SW480 (cell line): ENCODE data around the gene NR3C1.
A peak's percentile ranks its signal among the peaks of the same experiment; 100 is the strongest.

Experiments
- DNase-seq: peaks from one replicate; pipeline ENCODE4 v3.0.0-alpha.2; 2016; ENCODE audit warnings: low spot score

NR3C1 gene

DNA sequence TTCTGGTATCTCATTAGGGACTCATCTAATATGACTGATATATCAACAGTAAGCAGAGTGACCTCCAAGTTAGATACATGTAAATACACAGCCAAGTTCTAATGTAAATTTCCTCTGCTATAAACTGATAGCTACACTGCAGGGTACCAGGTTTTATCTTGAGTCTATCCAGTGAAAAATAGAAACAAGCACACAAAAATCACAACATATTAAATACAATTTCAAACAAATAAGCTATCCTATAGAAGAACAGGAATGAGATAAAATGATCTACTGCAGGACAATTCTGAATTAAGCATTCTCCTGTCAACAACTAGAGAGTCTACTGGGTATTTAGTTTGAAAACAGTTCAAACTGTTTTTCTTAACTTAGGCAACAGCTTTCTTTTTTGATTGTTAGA is 42.7 kb downstream of the NR3C1 start:
- DNase-seq: no peak

DNA sequence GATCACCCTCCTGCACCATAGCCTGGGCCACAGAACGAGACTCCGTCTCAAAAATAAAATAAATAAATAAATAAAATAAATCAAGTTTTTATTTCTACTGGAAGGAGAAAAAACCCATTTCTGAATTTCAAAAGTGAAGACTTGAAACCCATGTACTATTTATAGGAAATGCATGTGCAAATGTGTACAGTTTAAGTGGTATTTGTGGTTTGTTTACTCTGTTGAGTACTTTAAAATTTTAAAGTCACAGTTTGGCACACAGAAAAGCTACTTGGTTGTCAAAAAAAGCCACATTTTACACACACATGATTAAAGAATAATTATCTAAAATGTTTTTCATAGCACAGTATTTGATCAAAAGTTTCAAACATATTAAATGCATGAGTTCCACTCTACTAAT is 43.6 kb downstream of the NR3C1 start:
- no peak for DNase-seq

DNA sequence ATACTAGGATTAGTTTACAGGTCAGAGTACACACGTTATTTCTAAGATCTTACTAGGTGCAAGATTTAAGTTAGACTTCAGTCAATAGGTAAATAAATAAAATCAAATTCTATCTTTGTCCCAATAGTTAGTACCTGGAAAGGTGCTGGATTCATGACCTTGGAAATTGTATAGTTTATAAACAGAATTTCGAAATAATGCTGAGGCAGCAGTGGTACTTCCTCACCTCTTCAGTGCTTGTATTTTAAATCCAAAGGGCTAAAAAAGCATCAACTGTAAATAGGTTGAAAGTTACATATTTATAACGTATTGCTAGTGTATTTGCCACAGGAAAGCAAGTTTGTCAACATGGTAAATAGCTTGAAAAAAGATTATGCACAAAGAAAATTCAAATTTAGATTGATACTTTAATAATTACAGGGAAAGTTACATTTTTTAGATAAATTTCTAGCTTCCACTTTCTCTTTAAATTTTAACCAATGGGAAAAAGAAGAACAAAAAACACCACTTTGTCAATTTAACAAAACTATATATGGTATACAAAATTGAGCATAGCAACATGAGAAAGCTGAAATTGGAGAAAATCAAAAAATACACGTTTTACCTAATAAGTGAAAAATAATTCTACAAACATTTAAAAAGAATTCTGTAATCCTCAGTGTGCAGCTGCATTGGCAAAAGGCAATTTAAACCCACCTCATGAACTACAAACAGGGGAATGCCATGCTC is 46.5 kb downstream of the NR3C1 start:
- no peak for DNase-seq

DNA sequence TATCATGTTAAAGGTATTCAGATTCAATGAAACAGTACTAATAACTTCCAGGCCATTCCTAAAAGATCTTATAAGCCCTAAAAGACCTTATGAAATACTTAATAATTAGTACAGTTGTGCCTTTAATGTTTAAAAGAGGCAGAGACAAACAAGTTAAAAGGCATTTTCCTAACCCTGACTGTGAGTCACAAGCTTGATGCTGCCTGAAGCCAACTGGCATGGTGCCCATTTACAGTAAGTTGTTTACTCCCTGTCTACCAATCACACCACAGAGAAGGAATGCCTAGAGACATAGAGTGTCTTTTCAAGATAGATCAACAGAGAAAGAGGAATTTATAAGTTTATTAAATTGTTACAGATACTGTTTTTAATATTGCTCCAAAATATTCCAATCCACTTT is 47.8 kb downstream of the NR3C1 start:
- peak; percentile 85 for DNase-seq

DNA sequence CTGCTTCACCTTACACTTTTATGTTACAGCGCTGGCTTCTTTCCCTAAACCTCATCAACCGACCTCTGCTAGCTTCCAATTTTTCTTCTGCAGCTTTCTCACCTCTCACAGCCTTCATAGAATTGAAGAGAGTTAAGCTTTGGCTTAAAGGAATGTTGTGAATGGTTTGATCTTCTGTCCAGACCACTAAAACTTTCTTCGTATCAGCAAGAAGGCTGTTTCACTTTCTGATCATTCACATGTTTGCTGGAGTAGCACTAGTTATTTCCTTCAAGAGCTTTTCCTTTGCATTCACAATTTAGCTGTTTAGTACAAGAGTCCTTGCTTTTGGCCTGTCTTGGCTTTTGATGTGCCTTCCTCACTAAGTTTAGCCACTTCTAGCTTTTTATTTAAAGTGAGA is 49.5 kb downstream of the NR3C1 start:
- no peak for DNase-seq

DNA sequence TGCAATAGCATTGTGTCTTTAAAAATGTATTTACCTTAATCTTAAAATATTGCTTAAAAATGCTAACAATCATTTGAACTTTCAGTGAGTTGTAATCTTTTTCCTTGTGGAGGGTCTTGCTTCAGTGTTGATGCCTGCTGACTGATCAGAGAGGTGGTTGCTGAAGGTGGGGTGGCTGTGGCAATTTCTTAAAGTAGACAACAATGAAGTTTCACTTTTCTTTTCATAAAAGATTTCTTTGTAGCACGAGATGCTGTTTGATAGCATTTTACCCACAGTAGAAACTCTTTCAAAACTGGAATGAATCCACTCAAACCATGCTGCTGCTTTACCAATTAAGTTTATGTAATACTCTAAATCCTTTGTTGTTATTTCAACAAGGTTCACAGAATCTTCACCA is 50.8 kb downstream of the NR3C1 start:
- no peak for DNase-seq

DNA sequence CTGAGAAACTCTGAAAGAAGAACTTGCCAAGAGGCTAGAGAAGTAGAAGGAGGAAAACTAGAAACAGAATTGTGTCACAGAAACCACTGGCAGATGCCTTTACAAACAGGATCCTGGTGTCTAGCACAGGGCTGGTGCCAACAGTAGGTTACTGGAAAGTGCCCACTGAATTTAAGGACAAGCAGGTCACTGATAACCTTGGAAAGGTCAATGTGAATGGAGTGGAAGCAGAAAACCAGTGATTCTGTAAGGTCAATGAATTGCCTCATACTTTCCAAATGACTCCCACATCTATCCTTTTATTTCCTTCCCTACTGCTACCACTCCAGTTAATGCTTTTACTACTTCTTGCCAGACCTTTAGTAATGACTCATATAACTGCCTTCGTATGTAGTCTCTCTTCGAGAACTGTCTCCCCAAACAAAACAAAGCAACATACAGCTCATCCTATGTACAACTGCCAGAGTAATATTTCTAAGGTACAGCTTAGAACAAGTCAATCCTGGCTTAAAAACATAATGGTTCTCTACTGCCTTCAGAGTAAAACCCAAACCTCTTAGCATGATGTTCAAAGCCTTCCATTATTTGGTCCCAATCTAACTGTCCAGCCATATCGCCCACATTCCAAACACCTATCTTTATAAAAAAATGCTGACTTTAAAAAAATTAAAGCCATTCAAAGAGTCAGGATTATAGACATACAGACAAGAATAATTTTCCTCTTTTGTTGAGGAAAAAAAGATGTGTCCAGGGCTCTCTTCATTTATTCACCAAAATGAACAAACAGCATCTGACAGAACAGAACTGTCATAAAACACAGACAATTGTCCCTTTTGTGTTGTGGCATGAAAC is 52.5 kb downstream of the NR3C1 start:
- DNase-seq: no peak

DNA sequence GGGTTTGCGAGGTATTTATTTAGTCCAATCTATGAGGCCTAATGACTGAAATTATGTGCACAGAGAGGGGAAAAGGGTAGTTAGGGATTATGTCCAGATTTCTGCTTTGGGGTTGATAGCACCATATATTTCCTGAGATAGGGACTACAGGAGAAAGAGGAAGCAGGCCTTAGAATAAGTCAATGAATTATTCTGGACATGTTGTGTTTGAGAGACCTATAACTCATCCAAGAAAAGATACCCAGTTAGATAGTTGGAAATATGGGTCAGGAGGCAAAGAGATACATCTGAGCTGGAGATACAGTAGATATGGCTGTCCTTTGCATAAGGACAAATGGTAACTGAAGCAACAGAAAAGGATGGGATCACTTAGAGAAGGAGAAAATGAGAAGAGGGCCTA is 53.1 kb downstream of the NR3C1 start:
- no peak for DNase-seq

DNA sequence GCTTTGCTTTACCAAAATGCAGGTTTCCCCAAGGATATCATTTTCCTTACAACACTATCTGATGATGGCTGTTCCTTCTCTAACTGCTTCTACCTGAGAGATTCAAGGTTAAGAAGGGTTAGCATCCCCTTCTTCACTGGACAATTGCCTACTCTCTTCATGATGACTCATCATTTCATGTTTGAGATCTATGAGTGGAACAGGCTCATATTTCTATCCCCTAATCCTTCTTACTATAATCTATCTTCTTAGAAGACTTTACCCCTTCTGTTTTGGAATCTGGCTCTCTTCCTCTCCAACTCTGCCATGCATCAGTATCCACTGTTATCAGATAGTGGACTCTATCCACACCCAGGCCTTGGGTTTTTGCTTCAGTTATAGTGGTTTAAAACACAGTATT is 54.3 kb downstream of the NR3C1 start:
- no peak for DNase-seq

DNA sequence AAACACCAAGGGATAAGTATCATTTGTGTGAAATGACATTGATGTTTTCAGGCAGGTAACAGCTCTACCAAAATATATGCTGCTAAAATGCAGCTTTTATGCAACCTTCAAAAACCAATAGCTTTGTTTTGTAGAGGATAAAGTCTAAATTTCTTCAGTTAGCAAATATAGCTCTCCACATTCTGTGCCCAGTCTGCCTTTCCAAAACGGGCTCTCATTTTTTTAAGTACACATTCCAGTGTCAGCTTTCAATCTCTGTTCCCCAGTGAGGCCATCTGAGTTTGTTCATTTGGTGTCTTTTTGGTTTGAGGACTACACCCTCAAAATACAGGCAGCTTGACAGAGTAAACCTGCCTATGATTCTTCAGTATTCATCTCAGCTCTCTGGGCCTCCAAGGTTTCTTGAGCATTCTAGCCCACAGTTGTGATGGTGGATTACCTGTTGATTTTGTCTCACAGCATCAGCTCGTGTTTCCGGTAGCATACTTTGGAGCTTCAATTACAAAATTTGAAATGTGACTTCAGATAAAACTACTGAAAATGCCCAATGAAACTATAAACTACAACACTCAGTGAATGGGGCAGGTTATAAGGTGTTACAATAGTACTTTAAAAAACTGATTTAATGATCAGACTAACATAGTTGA is 55.7 kb downstream of the NR3C1 start:
- DNase-seq: no peak

DNA sequence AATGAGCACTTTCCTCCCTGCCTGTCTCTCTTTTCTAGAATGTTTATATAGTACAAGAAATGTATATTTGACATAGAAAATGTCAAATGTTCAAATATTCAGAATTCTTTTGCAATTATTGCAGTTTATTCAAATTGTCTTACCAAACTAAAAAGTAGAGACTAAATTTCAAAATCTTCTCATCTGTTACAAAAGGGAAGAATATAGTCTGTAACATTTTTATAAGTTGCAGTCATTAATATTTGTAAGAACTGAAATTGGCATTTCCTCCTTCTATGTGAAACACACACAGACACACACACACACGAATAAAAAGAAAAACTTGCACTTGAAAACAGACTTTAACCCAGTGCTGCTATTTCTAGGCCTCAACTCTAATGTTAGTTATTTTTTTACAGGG is 56.4 kb downstream of the NR3C1 start:
- DNase-seq: no peak

DNA sequence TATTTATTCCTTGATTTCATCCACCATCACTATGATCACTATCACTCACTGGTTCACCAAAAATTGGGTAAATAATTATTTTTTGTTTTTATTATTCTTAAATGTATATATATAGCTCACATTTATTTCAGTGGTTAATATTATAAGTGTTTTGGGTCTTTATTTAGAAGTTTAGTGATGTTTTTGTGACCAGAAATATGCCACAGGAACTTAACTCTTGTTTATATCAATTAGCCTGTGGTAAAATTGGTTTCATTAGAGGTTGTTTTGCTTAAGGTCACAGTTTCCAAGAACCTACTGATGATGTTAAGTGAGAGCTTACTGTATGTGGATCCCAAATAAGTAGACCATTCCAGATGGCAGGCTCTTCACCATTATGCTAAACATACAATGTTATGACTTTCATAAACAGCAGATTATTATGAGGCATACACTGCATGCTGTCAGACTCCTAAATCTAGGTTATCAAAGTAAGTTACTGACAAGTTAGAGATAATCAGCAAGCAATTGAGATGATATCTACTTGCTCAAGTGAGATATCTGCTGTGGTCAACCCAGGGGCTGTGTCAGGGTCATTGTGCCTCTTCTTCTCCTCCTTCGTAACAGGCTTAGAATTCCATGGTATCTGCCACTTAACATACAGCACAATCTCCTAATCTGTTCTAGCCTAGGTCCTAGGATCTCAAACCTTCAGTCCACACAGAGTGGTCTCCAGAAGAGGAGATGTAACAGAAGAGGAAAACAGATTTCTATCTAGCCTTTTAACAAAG is 57.6 kb downstream of the NR3C1 start:
- DNase-seq: no peak

DNA sequence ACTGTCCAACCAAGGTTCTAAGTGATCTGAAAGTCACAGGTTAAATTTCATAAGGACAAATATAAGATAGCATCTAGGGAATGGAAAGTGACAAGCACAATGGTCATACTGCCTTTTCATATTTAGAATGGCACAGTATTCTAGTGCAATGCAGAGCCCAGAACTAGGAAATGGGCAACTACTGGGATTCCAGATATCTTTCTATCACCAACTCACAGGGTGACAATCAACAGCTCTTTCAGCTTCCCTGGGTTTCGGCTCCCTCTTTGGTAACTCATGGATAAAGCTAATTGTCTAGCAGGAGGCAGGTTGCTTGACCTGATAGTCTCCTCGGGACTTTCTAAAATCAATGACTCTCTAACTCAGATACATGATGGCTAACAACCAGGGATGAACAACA is 60.4 kb downstream of the NR3C1 start:
- no peak for DNase-seq

DNA sequence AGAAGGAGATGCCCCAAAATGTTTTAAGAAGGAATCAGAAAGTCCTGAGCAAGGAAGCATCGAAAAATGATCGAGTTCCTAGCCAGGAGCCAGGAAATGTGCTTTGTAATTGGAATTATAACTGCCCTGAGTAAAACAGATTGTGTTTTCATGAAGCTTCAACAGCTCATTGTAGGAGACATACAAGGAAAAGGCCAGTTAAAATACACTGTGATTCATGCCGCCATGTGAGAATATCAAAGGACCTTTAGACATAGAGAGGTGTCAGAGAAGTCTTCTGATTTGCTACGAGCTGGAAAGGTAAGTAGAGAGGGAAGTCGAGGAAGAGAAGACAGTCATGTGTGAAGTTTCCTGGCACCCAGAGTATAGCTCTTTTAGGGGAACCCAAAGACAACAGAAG is 60.9 kb downstream of the NR3C1 start:
- DNase-seq: no peak

DNA sequence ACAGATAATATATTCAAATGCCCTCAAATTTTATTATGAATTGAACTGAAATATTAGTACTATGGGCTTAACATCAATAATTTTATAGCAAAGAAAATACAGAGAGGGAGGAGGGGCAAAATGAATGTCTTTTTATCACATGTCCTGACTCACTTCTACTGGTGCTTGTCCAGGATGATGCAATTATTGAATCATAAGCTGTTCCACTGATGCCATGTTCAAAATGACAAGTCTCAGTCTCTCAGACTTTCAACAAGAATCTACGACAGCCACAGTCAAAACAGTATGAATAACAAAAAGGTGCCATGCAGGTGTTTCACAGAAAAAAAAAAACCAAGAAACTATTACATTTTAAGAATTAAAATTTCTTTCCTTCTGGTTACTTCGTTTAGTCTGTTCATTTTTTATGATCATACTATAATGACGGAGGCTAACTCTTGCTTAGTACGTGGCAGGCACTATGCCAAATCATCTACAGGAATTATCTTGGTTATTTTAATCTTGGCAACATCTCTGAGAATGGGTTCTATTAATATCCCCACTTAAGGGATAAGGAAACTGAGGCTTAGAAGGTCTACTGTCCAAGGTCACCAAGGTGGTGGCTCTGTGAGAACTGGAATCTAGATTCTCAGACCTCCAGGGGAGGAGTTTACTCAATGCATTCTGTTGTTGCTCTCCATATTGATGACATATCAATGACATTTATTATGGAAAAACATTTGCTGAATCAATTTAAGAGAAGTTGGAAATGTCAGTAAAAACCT is 61.5 kb downstream of the NR3C1 start:
- DNase-seq: peak; percentile 36

DNA sequence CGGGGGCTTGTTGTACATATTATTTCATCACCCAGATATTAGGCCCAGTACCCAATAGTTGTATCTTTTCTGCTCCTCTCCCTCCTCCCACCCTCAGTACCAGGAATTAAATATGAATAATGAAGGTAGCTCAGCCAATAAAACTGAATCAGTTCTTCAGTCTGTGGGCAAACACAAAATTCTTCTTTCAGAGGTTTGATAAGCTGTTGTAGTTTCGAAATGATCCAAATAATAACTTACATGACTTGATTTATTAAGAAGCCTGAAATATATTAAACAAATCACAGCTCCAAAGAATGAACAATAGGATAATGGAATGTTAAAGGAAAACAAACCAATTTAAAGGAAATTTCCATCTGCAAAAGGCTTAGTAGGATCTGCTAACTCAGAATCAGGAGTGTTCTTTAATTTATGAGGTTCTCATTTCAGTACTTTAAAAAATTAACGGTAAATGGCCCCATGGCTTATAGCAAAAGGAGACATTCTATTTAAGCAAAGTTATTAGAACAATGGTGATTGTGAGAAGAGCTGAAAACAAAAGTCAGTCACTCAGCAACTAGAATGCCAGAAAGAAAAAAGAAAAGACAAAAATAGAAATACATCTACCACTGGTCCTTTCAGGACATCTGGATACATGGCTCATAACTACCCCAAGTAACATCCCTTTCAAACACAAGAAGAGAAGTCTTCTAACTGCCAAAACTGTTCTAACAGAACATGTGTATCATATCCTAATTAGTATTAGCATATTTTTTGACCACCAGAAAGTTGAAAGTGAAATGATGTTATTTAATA is 62.4 kb downstream of the NR3C1 start:
- DNase-seq: no peak

DNA sequence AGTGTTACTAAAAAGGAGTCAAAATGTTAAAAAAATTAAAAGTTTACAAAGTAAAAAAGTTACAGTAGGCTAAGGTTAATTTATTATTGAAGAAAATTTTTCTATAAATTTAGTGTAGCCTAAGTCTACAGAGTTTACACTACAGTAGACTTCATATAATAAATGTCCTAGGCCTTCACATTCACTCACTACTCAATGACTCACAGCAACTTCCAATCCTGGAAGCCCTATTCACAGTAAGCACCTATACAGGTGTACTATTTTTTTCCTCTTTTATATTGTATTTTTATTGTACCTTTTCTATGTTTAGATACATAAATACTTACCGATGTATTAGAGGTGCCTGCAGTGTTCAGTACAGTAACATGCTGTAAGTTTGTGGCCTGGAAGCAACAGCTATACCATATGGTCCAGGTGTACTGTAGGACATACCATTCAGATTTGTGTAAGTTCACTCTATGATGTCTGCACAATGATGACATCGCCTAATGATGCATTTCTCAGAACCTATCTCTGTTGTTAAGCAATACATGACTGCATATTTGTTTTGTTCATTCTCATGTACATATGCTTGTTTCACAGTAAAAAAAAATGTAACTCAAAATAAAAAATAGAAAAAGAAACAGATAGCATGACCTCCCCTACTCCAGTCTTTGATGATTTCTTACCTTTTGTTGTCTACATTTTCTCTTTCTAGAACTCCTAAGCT is 64.7 kb downstream of the NR3C1 start:
- no peak for DNase-seq

DNA sequence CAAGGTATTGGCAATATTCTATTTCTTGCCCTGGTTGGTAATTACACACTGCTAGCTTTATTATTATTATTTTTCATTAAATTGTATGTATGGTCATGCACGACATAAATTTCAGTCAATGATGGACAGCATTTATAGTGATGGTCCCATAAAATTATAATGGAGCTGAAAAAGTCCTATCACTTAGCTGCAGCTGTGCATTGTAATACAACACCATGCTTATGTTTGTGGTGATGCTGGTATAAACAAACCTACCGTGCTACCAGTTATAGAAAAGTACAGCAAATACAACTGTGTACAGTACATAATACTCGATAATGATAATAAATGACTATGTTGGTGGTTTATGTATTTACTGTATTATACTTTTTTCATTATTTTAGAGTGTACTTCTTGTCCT is 65.5 kb downstream of the NR3C1 start:
- DNase-seq: no peak

DNA sequence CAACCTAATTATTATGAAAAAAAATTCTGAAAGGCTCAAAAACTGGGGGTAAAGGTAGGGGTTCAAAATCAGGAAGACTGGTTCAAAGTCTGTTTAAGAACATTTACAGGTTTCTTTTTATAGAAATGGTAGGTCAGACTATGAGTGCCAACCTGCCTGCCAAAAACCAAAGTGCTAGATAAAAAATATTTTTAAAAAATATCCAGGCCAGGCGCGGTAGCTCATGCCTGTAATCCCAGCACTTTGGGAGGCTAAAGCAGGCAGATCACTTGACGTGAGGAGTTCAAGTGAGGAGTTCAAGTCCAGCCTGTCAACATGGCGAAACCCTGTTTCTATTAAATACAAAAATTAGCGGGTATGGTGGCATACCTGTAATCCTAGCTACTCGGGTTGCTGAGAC is 67.0 kb downstream of the NR3C1 start:
- DNase-seq: no peak

DNA sequence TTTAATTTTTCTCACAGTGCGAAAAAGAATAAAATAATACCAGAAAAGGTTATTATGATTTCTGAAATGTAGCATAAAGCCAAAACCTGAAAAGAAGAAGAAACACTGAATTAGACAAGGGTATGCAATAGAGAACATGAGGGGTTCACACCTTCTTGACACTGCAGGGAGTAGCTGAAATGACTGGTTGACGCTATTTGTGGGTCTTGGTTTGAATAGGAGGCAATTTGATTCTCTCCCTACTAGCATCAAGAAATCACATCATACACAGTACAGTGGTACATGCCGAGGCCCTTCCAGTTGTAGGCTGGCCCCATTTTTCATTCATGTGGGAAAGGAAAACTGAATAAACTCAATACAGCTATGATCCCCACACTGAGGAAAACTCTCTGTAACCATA is 68.6 kb downstream of the NR3C1 start:
- no peak for DNase-seq
